PC-9 (cell line): ENCODE measurements around the gene CD1C. TPM values are rescaled to one million over a fixed set of nuclear protein-coding genes. Genes with fewer than 3 reads are reported as not detected.

Experiments used
- Bru-seq: library from RNA; stranded (reverse); fragments of 400-500 nt; gene quantifications from one replicate; lab custom pipeline; 2021; lab: Mats Ljungman, UMichigan
- BruChase-seq, 2 experiments: library from RNA; stranded (reverse); fragments of 400-500 nt; gene quantifications; one replicate each; lab custom pipeline; 2021; lab: Mats Ljungman, UMichigan
- BruUV-seq: library from RNA; stranded (reverse); fragments of 400-500 nt; replicated peaks from 2 replicates; lab custom pipeline; 2021; lab: Mats Ljungman, UMichigan
- CTCF ChIA-PET: fragments of 300-600 bp; sonication (Branson Sonifier 250); formaldehyde crosslinking; loops from one replicate; lab custom pipeline; 2022; ENCODE audit warnings: antibody characterized with exemption; lab: Charles Lee
- POLR2A ChIA-PET: fragments of 300-600 bp; sonication (Branson Sonifier 250); formaldehyde crosslinking; loops from one replicate; lab custom pipeline; 2022; ENCODE audit warnings: antibody characterized with exemption; ENCODE audit not compliant: unreplicated experiment; lab: Charles Lee
- DNase-seq, 2 experiments: peaks; one replicate each; pipeline versions ENCODE4 v3.0.0 to v3.0.0-alpha.2; 2015 to 2022; ENCODE audit warnings: mixed read lengths in 1 of 2
- H2AFZ ChIP-seq: fragments of 200-600 bp; sonication (generic); 2 replicates; pipeline ENCODE4 v1.8.1; 2017; ENCODE audit warnings: antibody characterized with exemption
- H3F3A ChIP-seq: fragments of 200-600 bp; sonication (generic); 2 replicates; pipeline ENCODE4 v1.8.1; 2017; ENCODE audit warnings: antibody characterized with exemption, mild to moderate bottlenecking, low read depth; ENCODE audit not compliant: insufficient read depth
- H3K27ac ChIP-seq: fragments of 200-600 bp; sonication (generic); 2 replicates; pipeline ENCODE4 v1.6.1; 2016; ENCODE audit warnings: mixed run types
- H3K27me3 ChIP-seq: fragments of 200-600 bp; sonication (generic); 2 replicates; pipeline ENCODE4 v1.6.1; 2016; ENCODE audit warnings: low read depth, mixed run types; ENCODE audit not compliant: insufficient read depth
- H3K36me3 ChIP-seq: fragments of 200-600 bp; sonication (generic); 2 replicates; pipeline ENCODE4 v1.6.1; 2016; ENCODE audit warnings: low read depth, mixed run types
- H3K4me1 ChIP-seq: fragments of 200-600 bp; sonication (generic); replicated peaks from 2 replicates; pipeline ENCODE4 v1.6.1; 2016; ENCODE audit warnings: mixed run types; ENCODE audit not compliant: insufficient read depth
- H3K4me2 ChIP-seq: fragments of 200-600 bp; sonication (generic); 2 replicates; pipeline ENCODE4 v1.6.1; 2017; ENCODE audit warnings: mixed run types
- H3K4me3 ChIP-seq: fragments of 200-600 bp; sonication (generic); 2 replicates; pipeline ENCODE4 v1.6.1; 2016; ENCODE audit warnings: mixed run types
- H3K79me2 ChIP-seq: fragments of 200-600 bp; sonication (generic); 2 replicates; pipeline ENCODE4 v1.6.1; 2017; ENCODE audit warnings: low read depth, mixed run types
- H3K9me2 ChIP-seq: fragments of 200-600 bp; sonication (generic); 2 replicates; pipeline ENCODE4 v1.8.1; 2017; ENCODE audit warnings: mild to moderate bottlenecking; ENCODE audit not compliant: insufficient read depth
- H3K9me3 ChIP-seq: fragments of 200-600 bp; sonication (generic); 2 replicates; pipeline ENCODE4 v1.8.1; 2016; ENCODE audit warnings: low read depth; ENCODE audit not compliant: insufficient read depth
- H4K20me1 ChIP-seq: fragments of 200-600 bp; sonication (generic); 2 replicates; pipeline ENCODE4 v1.8.1; 2017; ENCODE audit not compliant: insufficient read depth
- EZH2 ChIP-seq: fragments of 200-600 bp; sonication (generic); IDR thresholded peaks from 2 replicates; pipeline ENCODE4 v1.8.0; 2017; ENCODE audit warnings: antibody characterized with exemption, low read depth
- intact Hi-C: fragments of 100-400 bp; cut with micrococcal nuclease; formaldehyde crosslinking; loops from one replicate; pipeline ENCODE4 v1.10.0; 2022; ENCODE audit not compliant: unreplicated experiment
- long read RNA-seq: library from polyadenylated mRNA; stranded (forward); transcript quantifications from one replicate; pipeline ENCODE4 v2.0.0, GENCODE V29; 2022
- total RNA-seq: library from RNA; stranded (reverse); gene quantifications from 2 replicates; pipeline ENCODE4 v1.2.3, GENCODE V29; 2021
- TF ChIP-seq, protein P1 (sequence below): fragments of 200-600 bp; sonication (generic); conservative IDR thresholded peaks from 2 replicates; pipeline ENCODE4 v1.6.1; 2017; ENCODE audit warnings: mixed run types, antibody characterized with exemption, mild to moderate bottlenecking, moderate library complexity

CD1C gene
- total RNA-seq: not detected in 2 replicates
- percentile 15 among the genes with signal in this experiment for Bru-seq, nascent RNA
- BruChase-seq, experiment 1, labeled RNA remaining after a 2-hour chase: percentile 11 among the genes with signal in this experiment
- BruChase-seq, experiment 2, labeled RNA remaining after a 6-hour chase: not detected
- long read RNA-seq: 0 reads

DNA sequence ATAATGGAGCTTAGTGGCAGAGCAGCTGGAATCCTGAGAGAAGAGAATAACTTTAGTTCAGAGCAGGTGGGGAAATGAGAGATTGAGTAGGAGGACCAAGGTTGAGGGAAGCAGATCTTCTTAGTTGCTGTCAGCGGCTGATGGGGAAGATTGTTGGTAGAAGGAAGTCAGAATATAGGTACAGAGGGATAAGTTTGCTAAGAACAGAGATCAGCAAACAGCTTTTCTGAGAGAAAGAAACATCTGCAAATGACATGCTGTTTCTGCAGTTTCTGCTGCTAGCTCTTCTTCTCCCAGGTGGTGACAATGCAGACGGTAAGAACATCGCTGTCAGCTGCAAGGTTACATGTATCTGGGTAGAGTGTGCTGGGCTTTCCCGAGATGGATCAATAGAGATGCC lies at the start of gene CD1C:
Gene CD1C, plus strand, starts transcription at position 113 of the 400 bp plus-strand sequence. Its CDS starts 142 bp downstream, at position 255.
- Histone ChIP-seq H3K9me2 (no peaks in the 10 kb centered on the region), H3K9me3 (no peaks in the 10 kb centered on the region), H4K20me1 (no peaks in the 10 kb centered on the region), H3F3A (no peaks in the 10 kb centered on the region), H3K4me2 (no peak within 1 kb of the TSS), H3K4me3 (no peak within 1 kb of the TSS), H2AFZ (no peak within 1 kb of the TSS), H3K27me3 (no peaks in the 10 kb centered on the region), H3K4me1 (no peaks in the 10 kb centered on the region), H3K27ac (no peak within 1 kb of the TSS), H3K79me2 (no peaks in the 10 kb centered on the region), H3K36me3 (no peaks in the 10 kb centered on the region)
- no peak for DNase-seq
- TF ChIP-seq, protein P1, sequence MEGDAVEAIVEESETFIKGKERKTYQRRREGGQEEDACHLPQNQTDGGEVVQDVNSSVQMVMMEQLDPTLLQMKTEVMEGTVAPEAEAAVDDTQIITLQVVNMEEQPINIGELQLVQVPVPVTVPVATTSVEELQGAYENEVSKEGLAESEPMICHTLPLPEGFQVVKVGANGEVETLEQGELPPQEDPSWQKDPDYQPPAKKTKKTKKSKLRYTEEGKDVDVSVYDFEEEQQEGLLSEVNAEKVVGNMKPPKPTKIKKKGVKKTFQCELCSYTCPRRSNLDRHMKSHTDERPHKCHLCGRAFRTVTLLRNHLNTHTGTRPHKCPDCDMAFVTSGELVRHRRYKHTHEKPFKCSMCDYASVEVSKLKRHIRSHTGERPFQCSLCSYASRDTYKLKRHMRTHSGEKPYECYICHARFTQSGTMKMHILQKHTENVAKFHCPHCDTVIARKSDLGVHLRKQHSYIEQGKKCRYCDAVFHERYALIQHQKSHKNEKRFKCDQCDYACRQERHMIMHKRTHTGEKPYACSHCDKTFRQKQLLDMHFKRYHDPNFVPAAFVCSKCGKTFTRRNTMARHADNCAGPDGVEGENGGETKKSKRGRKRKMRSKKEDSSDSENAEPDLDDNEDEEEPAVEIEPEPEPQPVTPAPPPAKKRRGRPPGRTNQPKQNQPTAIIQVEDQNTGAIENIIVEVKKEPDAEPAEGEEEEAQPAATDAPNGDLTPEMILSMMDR: no peak
- TF ChIP-seq EZH2: no peak
- CTCF ChIA-PET: no interaction called here
- intact Hi-C loops: no loop called here
- no TSS peak for BruUV-seq
- POLR2A ChIA-PET: no interaction called here

DNA sequence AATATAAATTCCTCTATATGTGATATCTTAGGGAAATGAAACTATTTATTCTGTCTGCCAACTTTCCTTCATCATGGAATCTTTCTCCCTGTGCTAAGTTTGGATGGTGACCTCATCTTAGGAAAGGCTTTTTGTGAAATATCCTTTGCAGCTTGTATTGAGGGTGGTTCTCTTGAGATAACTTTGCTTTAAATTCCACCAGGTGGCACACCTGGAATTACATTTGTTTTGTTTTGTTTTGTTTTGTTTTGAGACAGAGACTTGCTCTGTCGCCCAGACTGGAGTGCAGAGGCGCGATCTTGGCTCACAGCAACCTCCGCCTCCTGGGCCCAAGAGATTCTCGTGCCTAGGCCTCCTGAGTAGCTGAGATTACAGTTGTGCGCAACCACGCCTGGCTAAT lies 43.1 kb upstream of the CD1C start:
- intact Hi-C loops: no loop called here
- H3K27me3 ChIP-seq: peaks cover 4% of the 10 kb centered on the region; the same call in 1 of the 2 replicates
- H3K4me2 ChIP-seq: no peak overlapping the region
- no peak overlapping the region; the same call in 1 of the 2 replicates for H3K4me3 ChIP-seq
- no peak for DNase-seq
- POLR2A ChIA-PET: no interaction called here
- no peak overlapping the region; the same call in 1 of the 2 replicates for H2AFZ ChIP-seq
- TF ChIP-seq EZH2: no peak
- TF ChIP-seq, protein P1: peak; percentile 44; the same call in 1 of the 2 replicates
- H3K79me2 ChIP-seq: no peaks in the 10 kb centered on the region
- H3K4me1 ChIP-seq: no peaks in the 10 kb centered on the region
- no peaks in the 10 kb centered on the region for H3F3A ChIP-seq
- H3K9me2 ChIP-seq: no peaks in the 10 kb centered on the region
- BruUV-seq: no TSS peak
- H3K36me3 ChIP-seq: no peaks in the 10 kb centered on the region
- no peak overlapping the region for H3K27ac ChIP-seq
- CTCF ChIA-PET: no interaction called here
- no peaks in the 10 kb centered on the region for H4K20me1 ChIP-seq
- no peaks in the 10 kb centered on the region for H3K9me3 ChIP-seq

DNA sequence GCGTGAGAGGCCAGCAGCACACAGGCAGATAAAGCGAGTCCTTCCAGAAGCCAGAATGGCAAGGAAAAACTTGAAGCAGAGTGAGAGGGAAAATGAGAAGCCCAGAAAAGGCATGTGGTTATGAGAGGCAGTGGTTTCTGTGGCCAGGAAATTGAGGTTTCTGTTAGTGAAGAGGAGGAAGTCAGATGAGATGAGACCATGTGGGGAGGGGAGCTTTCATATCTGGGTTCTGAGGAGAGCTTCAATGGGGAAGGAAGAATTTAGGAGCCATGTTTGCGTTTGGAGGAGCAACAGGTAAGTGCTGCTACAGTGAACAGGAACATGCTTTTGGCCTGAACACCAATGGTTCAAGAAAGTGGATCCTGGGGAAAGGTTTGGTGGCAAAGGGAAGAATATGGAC lies 41.6 kb upstream of the CD1C start:
- Histone ChIP-seq H3K9me2 (no peaks in the 10 kb centered on the region), H3F3A (no peaks in the 10 kb centered on the region), H3K27ac (no peak overlapping the region), H3K4me3 (no peak overlapping the region), H2AFZ (no peak overlapping the region), H3K27me3 (peaks cover 11% of the 10 kb centered on the region; the same call in 1 of the 2 replicates), H3K4me2 (no peak overlapping the region), H4K20me1 (no peaks in the 10 kb centered on the region), H3K4me1 (no peaks in the 10 kb centered on the region), H3K9me3 (no peaks in the 10 kb centered on the region), H3K36me3 (no peaks in the 10 kb centered on the region), H3K79me2 (no peaks in the 10 kb centered on the region)
- intact Hi-C loops: no loop called here
- no TSS peak for BruUV-seq
- TF ChIP-seq, protein P1: no peak
- TF ChIP-seq EZH2: no peak
- no peak for DNase-seq
- ChIA-PET POLR2A (no interaction called here), CTCF (no interaction called here)
